H9 (cell line): ENCODE results near the gene SOS1. TPM values are rescaled to one million over a fixed set of nuclear protein-coding genes. Genes with fewer than 3 reads are reported as not detected.
A peak's percentile ranks its signal among the peaks of the same experiment; 100 is the strongest.

ENCODE experiments used
- DNase-seq: peaks from one replicate; pipeline ENCODE4 v3.0.0-alpha.2; 2017
- H2AFZ ChIP-seq: one replicate; pipeline ENCODE4 v1.6.1; 2013; ENCODE audit warnings: mild to moderate bottlenecking, low read length, control low read depth, moderate library complexity
- H2AK5ac ChIP-seq: 2 replicates; pipeline ENCODE4 v1.6.1; 2013; ENCODE audit warnings: low read length, control low read depth, mixed read lengths; ENCODE audit not compliant: insufficient read length
- H2BK120ac ChIP-seq: one replicate; pipeline ENCODE4 v1.6.1; 2013; ENCODE audit warnings: low read depth, mild to moderate bottlenecking, low read length, control low read depth, inconsistent platforms; ENCODE audit not compliant: poor library complexity, severe bottlenecking
- H2BK12ac ChIP-seq: 2 replicates; pipeline ENCODE4 v1.6.1; 2013; ENCODE audit warnings: low read length, control low read depth, mixed read lengths, low read depth; ENCODE audit not compliant: insufficient read length
- H2BK15ac ChIP-seq: 2 replicates; pipeline ENCODE4 v1.6.1; 2013; ENCODE audit warnings: low read depth, low read length, control low read depth
- H2BK20ac ChIP-seq: one replicate; pipeline ENCODE4 v1.6.1; 2013; ENCODE audit warnings: low read depth, mild to moderate bottlenecking, low read length, control low read depth, inconsistent platforms; ENCODE audit not compliant: poor library complexity, severe bottlenecking
- H2BK5ac ChIP-seq: 2 replicates; pipeline ENCODE4 v1.6.1; 2013; ENCODE audit warnings: low read length, control low read depth, mixed read lengths; ENCODE audit not compliant: insufficient read length
- H3K14ac ChIP-seq: 2 replicates; pipeline ENCODE4 v1.6.1; 2013; ENCODE audit warnings: low read length, control low read depth; ENCODE audit not compliant: insufficient read depth
- H3K18ac ChIP-seq: 2 replicates; pipeline ENCODE4 v1.6.1; 2013; ENCODE audit warnings: low read depth, mild to moderate bottlenecking, mixed read lengths, low read length, control low read depth; ENCODE audit not compliant: insufficient read length
- H3K23ac ChIP-seq: 2 replicates; pipeline ENCODE4 v1.6.1; 2013; ENCODE audit warnings: low read length, control low read depth, mixed read lengths, low read depth; ENCODE audit not compliant: insufficient read length
- H3K23me2 ChIP-seq: 2 replicates; pipeline ENCODE4 v1.6.1; 2013; ENCODE audit warnings: low read depth, mild to moderate bottlenecking, mixed read lengths, low read length, control low read depth; ENCODE audit not compliant: insufficient read length, poor library complexity, severe bottlenecking
- H3K27ac ChIP-seq: 2 replicates; pipeline ENCODE4 v1.5.1; 2013; ENCODE audit warnings: low read length, control low read depth, mixed read lengths, low read depth; ENCODE audit not compliant: insufficient read length
- H3K27me3 ChIP-seq: 2 replicates; pipeline ENCODE4 v1.6.1; 2013; ENCODE audit warnings: low read length, control low read depth, inconsistent platforms; ENCODE audit not compliant: insufficient read depth
- H3K4ac ChIP-seq: 2 replicates; pipeline ENCODE4 v1.6.1; 2013; ENCODE audit warnings: low read depth, mild to moderate bottlenecking, control low read depth, inconsistent platforms, low read length, moderate library complexity
- H3K4me1 ChIP-seq: 2 replicates; pipeline ENCODE4 v1.6.1; 2013; ENCODE audit warnings: low read length, control low read depth, inconsistent platforms; ENCODE audit not compliant: insufficient read depth
- H3K4me2 ChIP-seq: 2 replicates; pipeline ENCODE4 v1.6.1; 2013; ENCODE audit warnings: low read length, control low read depth, mixed read lengths; ENCODE audit not compliant: insufficient read length, insufficient read depth
- H3K56ac ChIP-seq: 2 replicates; pipeline ENCODE4 v1.6.1; 2013; ENCODE audit warnings: low read depth, mild to moderate bottlenecking, mixed read lengths, low read length, control low read depth; ENCODE audit not compliant: insufficient read length
- H3K79me1 ChIP-seq: 2 replicates; pipeline ENCODE4 v1.6.1; 2013; ENCODE audit warnings: low read depth, mild to moderate bottlenecking, moderate library complexity, low read length, control low read depth, inconsistent platforms; ENCODE audit not compliant: insufficient read depth, poor library complexity, severe bottlenecking
- H3K79me2 ChIP-seq: 2 replicates; pipeline ENCODE4 v1.6.1; 2013; ENCODE audit warnings: low read length, control low read depth, inconsistent platforms; ENCODE audit not compliant: insufficient read depth
- H3K9ac ChIP-seq: 2 replicates; pipeline ENCODE4 v1.6.1; 2013; ENCODE audit warnings: low read length, control low read depth, mixed read lengths; ENCODE audit not compliant: insufficient read length; ENCODE audit errors: extremely low read depth
- H3K9me3 ChIP-seq: one replicate; pipeline ENCODE4 v1.6.1; 2013; ENCODE audit warnings: low read depth, low read length, inconsistent platforms; ENCODE audit not compliant: control insufficient read depth
- H3T11ph ChIP-seq: one replicate; pipeline ENCODE4 v1.6.1; 2013; ENCODE audit warnings: mild to moderate bottlenecking, low read length, control low read depth, inconsistent platforms
- H4K20me1 ChIP-seq: one replicate; pipeline ENCODE4 v1.6.1; 2013; ENCODE audit not compliant: control insufficient read depth, insufficient read length, insufficient read depth
- H4K5ac ChIP-seq: 2 replicates; pipeline ENCODE4 v1.6.1; 2013; ENCODE audit warnings: low read depth, mild to moderate bottlenecking, mixed read lengths, low read length, control low read depth; ENCODE audit not compliant: insufficient read length
- H4K8ac ChIP-seq: replicated peaks from 2 replicates; pipeline ENCODE4 v1.6.1; 2013; ENCODE audit warnings: low read length, control low read depth, mixed read lengths, low read depth; ENCODE audit not compliant: insufficient read length
- H4K91ac ChIP-seq: 2 replicates; pipeline ENCODE4 v1.6.1; 2013; ENCODE audit warnings: low read depth, mild to moderate bottlenecking, moderate library complexity, mixed read lengths, low read length, control low read depth; ENCODE audit not compliant: insufficient read length
- H3K27ac Mint-ChIP-seq, 3 experiments: 2 replicates in 2 of 3; 3 replicates in 1 of 3; pipeline ENCODE4 v1.8.0; 2020 to 2021; ENCODE audit warnings: mixed read lengths in 3 of 3, mild to moderate bottlenecking in 1 of 3, moderate library complexity in 1 of 3
- H3K27me3 Mint-ChIP-seq: 2 replicates; pipeline ENCODE4 v1.8.0; 2021; ENCODE audit warnings: low read depth, mild to moderate bottlenecking, moderate library complexity, mixed read lengths
- H3K36me3 Mint-ChIP-seq, 3 experiments: 2 replicates in 2 of 3; 3 replicates in 1 of 3; pipeline ENCODE4 v1.8.0; 2020 to 2021; ENCODE audit warnings: low read depth in 3 of 3, mixed read lengths in 3 of 3; ENCODE audit not compliant: insufficient read depth in 1 of 3
- H3K4me1 Mint-ChIP-seq, 2 experiments: 2 replicates each; pipeline ENCODE4 v1.8.0; 2020; ENCODE audit warnings: mixed read lengths in 2 of 2
- H3K4me3 Mint-ChIP-seq, 2 experiments: 2 replicates in 1 of 2; 3 replicates in 1 of 2; pipeline ENCODE4 v1.8.0; 2020 to 2021; ENCODE audit warnings: mild to moderate bottlenecking in 2 of 2, mixed read lengths in 2 of 2, moderate library complexity in 1 of 2
- H3K9me3 Mint-ChIP-seq, 2 experiments: 2 replicates in 1 of 2; 3 replicates in 1 of 2; pipeline ENCODE4 v1.8.0; 2020; ENCODE audit warnings: mild to moderate bottlenecking in 2 of 2, mixed read lengths in 2 of 2, moderate library complexity in 1 of 2
- CTCF ChIP-seq: fragments of 200-600 bp; sonication (generic); conservative IDR thresholded peaks from 3 replicates; pipeline ENCODE4 v1.8.0; 2021; ENCODE audit warnings: antibody characterized with exemption, mild to moderate bottlenecking
- WGBS: extraction: QIAGEN DNeasy Blood & Tissue Kit; methylation state at CpG from one replicate; pipeline ENCODE4 v1.1.7; 2013; ENCODE audit warnings: missing lambda C conversion rate, low lambda C conversion rate, mixed read lengths; ENCODE audit not compliant: insufficient read length; ENCODE audit errors: extremely low coverage; 5-methylcytosine and 5-hydroxymethylcytosine counted together
- total RNA-seq: library from RNA; stranded (reverse); gene quantifications from 2 replicates; pipeline ENCODE4 v1.2.1, GENCODE V29; 2021

SOS1 gene
- total RNA-seq, 1 experiment from 2014 or later: 35.8 TPM

DNA sequence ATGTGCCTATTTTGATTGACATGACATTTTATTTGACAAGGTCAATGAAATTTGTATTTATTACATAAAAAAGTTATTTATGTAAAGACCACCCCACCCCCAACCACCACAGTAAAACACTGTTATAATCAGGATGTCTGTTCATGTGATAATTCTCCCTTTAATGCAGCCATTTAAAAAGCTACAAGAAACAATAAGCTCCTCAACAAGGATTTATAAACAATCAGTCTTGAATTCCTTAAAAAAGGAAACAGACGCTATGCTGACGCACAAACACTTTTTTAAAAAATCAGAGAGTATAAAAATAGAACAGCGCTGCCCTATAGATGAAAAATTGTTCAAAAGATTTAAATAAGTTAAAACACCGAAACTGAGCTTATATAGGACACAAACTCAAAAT lies 102.2 kb downstream of the SOS1 start:
- no peak overlapping the region for H2AFZ ChIP-seq
- H3K23me2 ChIP-seq: no peaks in the 10 kb centered on the region
- H2AK5ac ChIP-seq: no peak overlapping the region
- peaks cover 2% of the 10 kb centered on the region; the same call in 1 of the 2 replicates for H3K4me1 ChIP-seq
- H2BK5ac ChIP-seq: no peak overlapping the region
- no peak overlapping the region for H2BK120ac ChIP-seq
- Mint-ChIP-seq H3K9me3 (no peaks in the 10 kb centered on the region), H3K27ac (peak overlapping the region; percentile 23 to 73 (median 34); a peak in 4 of 7 replicates), H3K36me3 (peaks cover 0 to 7% (median 0%) of the 10 kb centered on the region in 3 experiments; a peak in 4 of 7 replicates), H3K27me3 (no peaks in the 10 kb centered on the region), H3K4me3 (no peak overlapping the region), H3K4me1 (peaks cover 26 to 38% of the 10 kb centered on the region in 2 experiments)
- H4K8ac ChIP-seq: no peak overlapping the region
- H2BK12ac ChIP-seq: no peak overlapping the region
- no peaks in the 10 kb centered on the region for H4K20me1 ChIP-seq
- H3K9me3 ChIP-seq: no peaks in the 10 kb centered on the region
- no peak overlapping the region for H3K4me2 ChIP-seq
- no peaks in the 10 kb centered on the region for H3K27me3 ChIP-seq
- no peak overlapping the region for H3K56ac ChIP-seq
- no peak overlapping the region for H3K18ac ChIP-seq
- no peaks in the 10 kb centered on the region for H3K79me1 ChIP-seq
- H3K9ac ChIP-seq: no peak overlapping the region
- no peak overlapping the region for H3K14ac ChIP-seq
- no peak overlapping the region for H2BK20ac ChIP-seq
- no peak overlapping the region for H2BK15ac ChIP-seq
- H4K5ac ChIP-seq: no peak overlapping the region
- no peak overlapping the region for H3T11ph ChIP-seq
- H3K79me2 ChIP-seq: no peaks in the 10 kb centered on the region
- no peak overlapping the region for H3K23ac ChIP-seq
- no peak overlapping the region for H3K4ac ChIP-seq
- H4K91ac ChIP-seq: no peak overlapping the region
- TF ChIP-seq CTCF: no peak
- H3K27ac ChIP-seq: no peak overlapping the region
- DNase-seq: no peak
- WGBS: no CpG with 5 or more reads among the region's 4 CpGs
